ENCODE measurements around the gene NATD1.

DNA sequence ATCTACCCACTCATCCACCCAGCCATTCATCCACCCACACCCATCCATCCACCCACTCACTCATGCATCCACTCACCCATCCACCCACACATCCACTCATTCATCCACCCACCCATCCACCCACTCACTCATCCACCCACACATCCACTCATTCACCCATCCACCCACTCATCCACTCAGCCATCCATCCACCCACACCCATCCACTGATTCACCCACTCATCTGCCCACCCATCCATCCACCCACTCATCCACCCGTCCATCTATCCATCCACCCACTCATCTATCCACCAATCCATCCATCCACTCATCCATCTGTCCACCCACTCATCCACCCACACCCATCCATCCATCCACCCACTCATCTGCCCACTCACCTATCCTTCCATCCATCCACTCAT, 17.3 kb downstream of the NATD1 start:
- no peak for TF ChIP-seq RAD21 (IDR thresholded peaks at IDR 0.05)
- TF ChIP-seq TAF1 (conservative IDR thresholded peaks at IDR 0.05), result no peak
- TF ChIP-seq, protein P1, sequence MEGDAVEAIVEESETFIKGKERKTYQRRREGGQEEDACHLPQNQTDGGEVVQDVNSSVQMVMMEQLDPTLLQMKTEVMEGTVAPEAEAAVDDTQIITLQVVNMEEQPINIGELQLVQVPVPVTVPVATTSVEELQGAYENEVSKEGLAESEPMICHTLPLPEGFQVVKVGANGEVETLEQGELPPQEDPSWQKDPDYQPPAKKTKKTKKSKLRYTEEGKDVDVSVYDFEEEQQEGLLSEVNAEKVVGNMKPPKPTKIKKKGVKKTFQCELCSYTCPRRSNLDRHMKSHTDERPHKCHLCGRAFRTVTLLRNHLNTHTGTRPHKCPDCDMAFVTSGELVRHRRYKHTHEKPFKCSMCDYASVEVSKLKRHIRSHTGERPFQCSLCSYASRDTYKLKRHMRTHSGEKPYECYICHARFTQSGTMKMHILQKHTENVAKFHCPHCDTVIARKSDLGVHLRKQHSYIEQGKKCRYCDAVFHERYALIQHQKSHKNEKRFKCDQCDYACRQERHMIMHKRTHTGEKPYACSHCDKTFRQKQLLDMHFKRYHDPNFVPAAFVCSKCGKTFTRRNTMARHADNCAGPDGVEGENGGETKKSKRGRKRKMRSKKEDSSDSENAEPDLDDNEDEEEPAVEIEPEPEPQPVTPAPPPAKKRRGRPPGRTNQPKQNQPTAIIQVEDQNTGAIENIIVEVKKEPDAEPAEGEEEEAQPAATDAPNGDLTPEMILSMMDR (IDR thresholded peaks at IDR 0.05; ENCODE audit: low read depth, low read length, missing input control), result no peak
- TF ChIP-seq, protein P2, sequence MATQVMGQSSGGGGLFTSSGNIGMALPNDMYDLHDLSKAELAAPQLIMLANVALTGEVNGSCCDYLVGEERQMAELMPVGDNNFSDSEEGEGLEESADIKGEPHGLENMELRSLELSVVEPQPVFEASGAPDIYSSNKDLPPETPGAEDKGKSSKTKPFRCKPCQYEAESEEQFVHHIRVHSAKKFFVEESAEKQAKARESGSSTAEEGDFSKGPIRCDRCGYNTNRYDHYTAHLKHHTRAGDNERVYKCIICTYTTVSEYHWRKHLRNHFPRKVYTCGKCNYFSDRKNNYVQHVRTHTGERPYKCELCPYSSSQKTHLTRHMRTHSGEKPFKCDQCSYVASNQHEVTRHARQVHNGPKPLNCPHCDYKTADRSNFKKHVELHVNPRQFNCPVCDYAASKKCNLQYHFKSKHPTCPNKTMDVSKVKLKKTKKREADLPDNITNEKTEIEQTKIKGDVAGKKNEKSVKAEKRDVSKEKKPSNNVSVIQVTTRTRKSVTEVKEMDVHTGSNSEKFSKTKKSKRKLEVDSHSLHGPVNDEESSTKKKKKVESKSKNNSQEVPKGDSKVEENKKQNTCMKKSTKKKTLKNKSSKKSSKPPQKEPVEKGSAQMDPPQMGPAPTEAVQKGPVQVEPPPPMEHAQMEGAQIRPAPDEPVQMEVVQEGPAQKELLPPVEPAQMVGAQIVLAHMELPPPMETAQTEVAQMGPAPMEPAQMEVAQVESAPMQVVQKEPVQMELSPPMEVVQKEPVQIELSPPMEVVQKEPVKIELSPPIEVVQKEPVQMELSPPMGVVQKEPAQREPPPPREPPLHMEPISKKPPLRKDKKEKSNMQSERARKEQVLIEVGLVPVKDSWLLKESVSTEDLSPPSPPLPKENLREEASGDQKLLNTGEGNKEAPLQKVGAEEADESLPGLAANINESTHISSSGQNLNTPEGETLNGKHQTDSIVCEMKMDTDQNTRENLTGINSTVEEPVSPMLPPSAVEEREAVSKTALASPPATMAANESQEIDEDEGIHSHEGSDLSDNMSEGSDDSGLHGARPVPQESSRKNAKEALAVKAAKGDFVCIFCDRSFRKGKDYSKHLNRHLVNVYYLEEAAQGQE (IDR thresholded peaks at IDR 0.05), result no peak
- TF ChIP-seq YY1 (IDR thresholded peaks at IDR 0.05), result no peak
- TF ChIP-seq GABPA (IDR thresholded peaks at IDR 0.05 in 1 of 2, conservative IDR thresholded peaks at IDR 0.05 in 1 of 2), result no peak
- TF ChIP-seq, protein P3, sequence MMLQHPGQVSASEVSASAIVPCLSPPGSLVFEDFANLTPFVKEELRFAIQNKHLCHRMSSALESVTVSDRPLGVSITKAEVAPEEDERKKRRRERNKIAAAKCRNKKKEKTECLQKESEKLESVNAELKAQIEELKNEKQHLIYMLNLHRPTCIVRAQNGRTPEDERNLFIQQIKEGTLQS (IDR thresholded peaks at IDR 0.05), result no peak

Data from liver (tissue), 3 donors.